DMS 273 (cell line): ENCODE data around the gene MANBA.

ENCODE experiments used
- DNase-seq: peaks from one replicate; lab custom pipeline; 2025; ENCODE audit not compliant: unreplicated experiment; lab: John Stamatoyannopoulos, UW

MANBA gene

DNA sequence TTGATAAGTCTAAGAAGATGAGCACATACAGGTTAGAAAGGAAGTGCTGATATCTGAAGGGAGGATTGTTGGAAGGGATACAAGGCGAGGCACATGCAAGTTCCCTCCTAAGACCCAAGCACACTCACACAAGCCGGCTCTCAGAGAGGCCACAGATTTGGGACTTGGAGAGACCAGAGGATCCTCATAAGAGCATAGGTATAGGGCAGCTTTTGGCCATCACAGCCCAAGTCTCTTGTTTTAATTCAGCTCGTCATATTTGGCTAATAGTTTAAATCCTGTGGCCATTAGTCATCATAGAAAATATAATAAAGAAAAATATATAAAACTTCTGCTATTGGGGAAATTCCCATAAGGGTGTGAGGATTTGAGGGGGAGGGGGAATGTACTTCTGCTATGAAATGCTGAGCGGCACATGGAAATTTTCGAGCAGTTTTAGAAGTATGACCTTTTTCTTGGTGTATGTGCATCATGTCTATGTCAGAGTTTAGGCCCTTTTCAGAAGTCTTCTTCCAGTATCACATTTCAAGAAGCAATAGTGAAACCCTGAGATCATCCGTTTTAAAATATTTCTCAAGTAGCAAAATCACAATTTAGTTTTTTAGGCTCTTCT, 161.9 kb downstream of the MANBA start:
- DNase-seq, result no peak

DNA sequence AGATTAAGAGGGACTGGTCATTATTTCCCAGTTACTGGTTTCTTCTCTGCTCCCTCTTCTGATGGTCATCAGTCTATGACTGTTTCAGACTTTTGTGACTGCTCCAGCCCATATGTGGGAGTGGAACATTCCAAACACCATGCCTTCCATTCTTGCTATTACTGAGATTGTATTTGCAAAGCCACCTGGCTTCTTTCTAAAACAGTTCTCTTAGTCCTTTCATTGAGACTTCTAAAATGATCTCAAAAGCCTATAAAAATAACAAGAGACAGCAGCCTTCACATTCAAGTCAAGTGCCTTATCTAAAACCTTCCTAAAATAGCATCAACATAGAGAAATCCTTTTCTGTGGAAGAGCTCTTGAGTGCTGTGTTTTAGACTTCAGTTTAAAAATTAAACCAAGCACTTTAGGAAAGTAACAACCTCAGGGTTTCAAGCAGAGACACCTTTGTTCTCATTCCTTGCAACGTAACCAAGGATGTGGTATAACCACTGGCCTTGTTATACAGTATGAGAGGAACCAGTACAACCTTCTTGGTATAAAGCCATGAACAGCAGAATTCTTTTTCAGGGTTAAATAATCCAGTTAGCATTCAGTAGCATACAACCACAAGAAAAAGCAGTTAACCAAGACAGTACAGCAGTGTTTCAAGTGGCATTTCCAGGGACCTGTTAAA, 162.5 kb downstream of the MANBA start:
- no peak for DNase-seq

DNA sequence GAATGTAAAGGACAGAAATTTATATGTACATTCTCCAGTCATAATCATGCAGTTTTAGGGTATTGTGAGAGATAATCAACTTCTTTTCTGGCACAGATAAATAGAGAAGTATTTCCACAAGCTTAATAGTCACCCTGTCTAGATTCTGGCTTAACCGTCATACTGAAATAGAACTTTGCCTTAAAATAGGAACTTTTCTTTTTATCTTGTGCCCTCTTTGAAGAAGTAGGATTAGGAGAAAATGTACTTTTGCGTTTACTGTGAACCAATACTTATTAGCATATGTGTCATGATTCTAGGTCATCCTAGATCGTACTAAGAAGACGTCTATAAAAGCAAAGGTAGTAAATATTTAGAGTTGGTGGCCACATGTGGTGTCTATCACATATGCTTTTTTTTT, 164.2 kb downstream of the MANBA start:
- DNase-seq, result no peak

DNA sequence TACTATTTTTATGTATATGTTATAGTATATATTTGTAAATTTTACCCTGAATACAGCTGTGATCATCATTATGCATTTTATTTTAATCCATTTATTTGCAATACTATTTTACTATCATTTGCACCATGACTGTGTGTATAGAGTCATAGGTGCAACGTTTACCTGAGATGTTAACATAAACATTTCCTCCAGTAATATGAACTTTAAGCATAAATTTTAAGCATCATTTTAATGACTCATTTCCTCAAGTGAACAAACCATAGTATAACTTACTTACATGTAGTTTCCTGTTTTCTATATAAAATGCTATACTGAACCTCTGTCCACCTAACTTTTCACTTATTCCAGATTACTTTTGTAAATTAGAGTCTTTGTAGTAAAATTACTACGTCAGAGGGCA, 166.8 kb downstream of the MANBA start:
- DNase-seq, result no peak

DNA sequence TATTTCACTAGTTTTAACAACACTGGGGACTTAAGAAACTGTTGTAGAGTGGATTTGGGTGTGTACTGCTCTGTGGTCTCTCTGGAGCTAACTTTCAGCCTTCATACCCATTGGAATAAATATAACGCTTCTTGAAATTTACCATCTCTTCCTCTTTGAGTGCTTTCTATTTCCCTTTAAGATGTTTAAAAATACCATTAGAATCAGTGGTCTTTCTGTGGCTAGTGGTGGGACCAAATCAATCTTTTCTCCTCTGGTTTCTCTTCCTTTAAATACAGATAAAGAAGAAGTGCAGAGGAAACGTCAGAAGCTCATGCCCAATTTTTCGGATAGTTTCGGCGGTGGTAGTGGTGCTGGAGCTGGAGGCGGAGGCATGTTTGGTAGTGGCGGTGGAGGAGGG, 167.6 kb downstream of the MANBA start:
- no peak for DNase-seq

DNA sequence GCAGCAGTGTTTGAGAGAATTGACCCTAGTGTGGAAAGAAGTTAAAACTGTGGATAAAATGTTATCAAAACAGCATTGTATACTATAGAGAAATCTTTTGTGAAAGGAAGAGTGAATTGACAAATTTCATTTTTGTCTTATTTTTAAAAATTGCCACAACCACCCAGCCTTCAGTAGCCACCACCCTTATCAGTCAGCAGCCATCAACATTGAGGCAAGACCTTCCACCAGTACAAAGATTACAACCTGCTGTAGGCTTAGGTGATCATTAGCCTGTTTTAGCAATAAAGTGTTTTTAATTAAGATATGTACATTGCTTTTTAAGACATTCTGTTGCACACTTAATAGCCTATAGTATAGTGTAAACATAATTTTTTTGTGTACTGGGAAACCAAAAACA, 168.5 kb downstream of the MANBA start:
- no peak for DNase-seq

DNA sequence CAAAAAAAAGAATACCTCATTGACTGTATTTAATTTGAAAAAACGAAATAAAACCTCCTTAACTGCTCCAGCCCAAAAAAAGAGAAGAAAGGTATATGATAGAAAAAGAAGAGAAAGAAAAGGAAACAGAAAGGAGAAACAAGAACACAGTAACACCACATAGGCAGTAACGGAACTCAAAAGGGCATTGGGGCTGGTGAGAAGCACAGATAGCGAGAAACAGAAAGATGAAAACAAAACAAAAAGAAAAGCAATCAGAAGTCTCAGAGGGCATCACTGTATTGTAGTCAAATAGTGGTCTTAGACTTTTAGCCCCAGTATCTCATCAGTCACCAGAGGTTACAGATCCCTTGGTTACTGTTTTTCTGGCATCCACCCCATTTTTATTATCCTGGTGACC, 171.0 kb downstream of the MANBA start:
- DNase-seq, result no peak

DNA sequence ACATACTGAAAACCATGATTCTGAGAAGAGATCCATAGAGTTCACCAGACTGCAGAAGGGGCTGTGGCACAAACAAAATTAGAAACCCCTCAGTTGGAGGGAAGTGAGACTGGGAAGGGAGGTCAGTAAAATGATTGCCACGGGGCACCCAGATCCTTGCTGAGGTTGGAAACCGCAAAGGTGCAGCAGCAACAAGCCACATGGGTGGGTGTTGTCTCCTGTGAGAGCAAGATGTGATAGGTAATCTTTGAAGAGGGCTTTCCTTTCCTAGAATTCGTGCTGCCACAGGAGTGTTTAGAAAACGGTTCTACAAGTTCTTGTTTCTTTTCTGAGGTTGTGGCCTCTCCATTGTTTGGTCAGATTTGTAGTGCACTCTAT, 174.1 kb downstream of the MANBA start:
- DNase-seq, result no peak

DNA sequence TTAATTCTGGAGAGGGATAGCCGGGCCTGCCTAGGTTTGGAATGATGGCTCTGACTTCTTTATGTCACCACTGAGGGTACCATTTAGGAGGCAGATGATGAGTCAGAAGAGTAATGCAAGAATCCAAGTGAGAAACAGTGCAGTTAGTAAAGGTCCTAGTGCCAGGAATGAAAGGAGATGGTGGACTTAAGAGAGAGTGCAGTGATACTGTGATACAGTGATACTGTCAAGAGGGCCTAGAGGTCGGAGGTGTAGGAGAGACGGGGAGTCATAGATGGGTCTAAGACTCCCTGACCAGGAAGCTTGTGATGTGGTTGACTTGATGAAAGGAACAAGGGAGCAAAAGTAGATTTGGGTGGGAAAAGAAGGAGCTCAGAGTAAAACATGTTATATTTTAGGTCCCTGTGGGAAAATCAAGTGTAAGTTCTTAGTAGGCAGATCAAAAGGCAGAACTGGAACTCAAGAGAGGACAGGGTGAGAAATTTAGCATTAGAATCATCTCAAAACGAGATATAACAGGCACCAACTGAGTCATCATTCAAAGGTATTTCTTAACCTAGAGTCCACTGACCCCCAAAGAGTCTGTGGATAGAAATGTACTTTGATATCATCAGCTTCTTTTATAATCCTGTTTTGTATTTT, 174.6 kb downstream of the MANBA start:
- no peak for DNase-seq

DNA sequence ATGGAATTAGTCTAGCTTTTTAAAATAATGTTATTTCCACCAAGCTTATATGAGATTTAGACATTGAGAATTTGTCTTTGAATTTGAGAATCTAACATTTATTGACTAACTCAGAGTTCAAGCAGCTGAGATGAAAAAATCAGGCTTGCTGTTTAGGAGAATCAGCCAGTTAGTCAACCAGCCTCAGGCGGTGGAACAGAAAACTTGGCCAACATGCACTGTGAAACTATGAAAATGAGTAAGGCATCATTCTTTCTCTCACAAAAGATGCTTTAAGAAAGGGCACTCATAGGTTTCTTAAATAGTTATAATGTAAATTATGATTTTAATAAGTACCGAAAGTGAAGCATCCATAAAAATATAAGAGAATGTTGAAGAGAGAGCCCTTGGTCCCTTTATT, 175.4 kb downstream of the MANBA start:
- DNase-seq, result no peak

DNA sequence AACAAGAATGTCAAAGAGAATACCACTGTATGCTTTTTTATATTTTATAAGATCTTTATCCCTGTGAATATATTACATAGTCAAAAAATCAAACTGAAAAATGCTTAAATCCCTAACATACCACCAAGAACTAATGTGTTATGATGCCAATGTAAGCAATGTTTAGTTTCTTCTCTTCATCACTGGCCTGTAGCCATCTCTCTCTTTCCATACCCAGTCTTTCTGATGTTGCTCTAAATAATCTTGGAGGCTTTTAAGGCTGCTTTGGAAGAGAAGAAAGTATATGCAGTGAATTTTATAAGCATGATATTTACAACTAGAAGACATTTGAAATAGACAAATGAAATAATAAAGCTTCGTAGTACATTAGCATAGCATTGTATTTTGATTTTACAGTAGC, 176.7 kb downstream of the MANBA start:
- DNase-seq, result no peak
